BLaER1 treated with 17β-estradiol and CSF1 and Interleukin-3, amounts not matched to agents 10 nM and 100 nM (cell line): Measurements from ENCODE around the gene SQSTM1.

Experiments used
- H3K27ac ChIP-seq, 11 experiments: shearing (Covaris generic); formaldehyde crosslinking; 2 replicates each; pipeline ENCODE4 v1.8.1; 2022
- H3K27me3 ChIP-seq, 11 experiments: shearing (Covaris generic); formaldehyde crosslinking; 2 replicates each; pipeline ENCODE4 v1.8.1; 2022
- H3K36me3 ChIP-seq, 11 experiments: shearing (Covaris generic); formaldehyde crosslinking; 2 replicates each; pipeline ENCODE4 v1.8.1; 2022
- H3K4me1 ChIP-seq, 10 experiments: shearing (Covaris generic); formaldehyde crosslinking; 2 replicates each; pipeline ENCODE4 v1.8.1; 2022
- H3K4me2 ChIP-seq, 11 experiments: shearing (Covaris generic); formaldehyde crosslinking; 2 replicates each; pipeline ENCODE4 v1.8.1; 2022
- H3K4me3 ChIP-seq, 10 experiments: shearing (Covaris generic); formaldehyde crosslinking; 2 replicates each; pipeline ENCODE4 v1.8.1; 2022
- H3K9ac ChIP-seq, 11 experiments: shearing (Covaris generic); formaldehyde crosslinking; 2 replicates each; pipeline ENCODE4 v1.8.1; 2022
- H3K9me3 ChIP-seq, 11 experiments: shearing (Covaris generic); formaldehyde crosslinking; replicated peaks in 1 of 11; 2 replicates each; pipeline ENCODE4 v1.8.1; 2022
- H4K20me1 ChIP-seq, 11 experiments: shearing (Covaris generic); formaldehyde crosslinking; 2 replicates each; pipeline ENCODE4 v1.8.1; 2022
- Cebpa-rat ChIP-seq, 11 experiments: shearing (Covaris generic); IDR thresholded peaks; 2 replicates each; pipeline ENCODE4 v1.8.1; 2022

The SQSTM1 gene

GRCh38 chr5:179795863-179796833 is 24.6 kb upstream of the SQSTM1 start:
- no peaks in the 10 kb centered on the region for H3K27me3 ChIP-seq
- peak overlapping the region; percentile 83 to 99 (median 95) for H3K4me2 ChIP-seq
- peak overlapping the region; percentile 74 to 87 (median 79) for H3K9ac ChIP-seq
- H3K27ac ChIP-seq: peak overlapping the region; percentile 56 to 85 (median 75); a peak in 21 of 22 replicates
- H3K4me1 ChIP-seq: peaks cover 55 to 64% (median 60%) of the 10 kb centered on the region in 10 experiments
- H4K20me1 ChIP-seq: peaks cover 20 to 75% (median 46%) of the 10 kb centered on the region in 11 experiments; a peak in 20 of 22 replicates
- peaks cover 33 to 44% (median 42%) of the 10 kb centered on the region in 11 experiments for H3K36me3 ChIP-seq
- no peaks in the 10 kb centered on the region for H3K9me3 ChIP-seq
- TF ChIP-seq Cebpa-rat (IDR thresholded peaks at IDR 0.05): no peak
- peak overlapping the region; percentile 54 to 75 (median 64) for H3K4me3 ChIP-seq

DNA sequence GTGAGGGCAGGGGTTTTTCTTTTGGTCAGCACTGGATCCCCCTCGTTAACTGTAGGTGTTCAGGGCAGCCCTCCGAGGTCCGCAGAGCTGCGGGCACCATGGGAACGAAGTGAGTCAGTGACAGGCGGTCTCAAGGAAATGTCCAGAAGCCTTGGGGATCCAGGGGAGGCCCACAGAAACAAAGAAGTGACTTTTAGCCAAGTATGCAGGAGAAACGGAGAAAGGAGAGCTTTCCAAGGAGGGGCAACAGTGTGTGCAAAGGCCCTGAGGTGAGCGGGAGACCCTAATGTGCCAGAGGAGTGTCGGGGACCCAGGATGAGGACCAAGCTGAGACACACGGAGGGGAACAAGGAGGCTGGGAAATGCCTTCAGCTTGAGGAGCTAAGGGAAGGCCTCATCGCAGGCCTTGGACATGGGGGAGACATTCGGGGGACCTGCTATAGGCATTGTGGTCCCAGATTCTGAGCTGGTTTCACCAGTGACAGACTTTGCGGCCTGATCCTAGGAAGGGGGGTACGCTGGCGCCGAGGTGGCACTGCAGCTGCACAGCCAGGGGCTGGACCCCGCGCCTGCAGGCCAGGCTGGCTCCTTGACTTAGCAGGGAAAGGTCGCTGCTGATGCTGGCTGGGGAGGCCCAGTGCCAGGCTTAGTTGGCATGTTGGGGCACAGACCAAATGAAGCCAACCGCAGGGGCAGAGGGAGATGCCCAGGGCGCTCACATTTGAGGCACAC is 23.7 kb upstream of the SQSTM1 start:
- Histone ChIP-seq H3K27ac (peak overlapping the region; percentile 56 to 85 (median 75); a peak in 17 of 22 replicates), H3K9me3 (no peaks in the 10 kb centered on the region), H4K20me1 (peaks cover 26 to 74% (median 55%) of the 10 kb centered on the region in 11 experiments), H3K27me3 (no peaks in the 10 kb centered on the region), H3K4me2 (peak overlapping the region; percentile 83 to 99 (median 95)), H3K9ac (peak overlapping the region; percentile 74 to 87 (median 79)), H3K4me3 (peak overlapping the region; percentile 54 to 75 (median 64)), H3K4me1 (peaks cover 51 to 61% (median 58%) of the 10 kb centered on the region in 10 experiments), H3K36me3 (peaks cover 33 to 49% (median 45%) of the 10 kb centered on the region in 11 experiments)
- TF ChIP-seq Cebpa-rat (IDR thresholded peaks at IDR 0.05): no peak

DNA sequence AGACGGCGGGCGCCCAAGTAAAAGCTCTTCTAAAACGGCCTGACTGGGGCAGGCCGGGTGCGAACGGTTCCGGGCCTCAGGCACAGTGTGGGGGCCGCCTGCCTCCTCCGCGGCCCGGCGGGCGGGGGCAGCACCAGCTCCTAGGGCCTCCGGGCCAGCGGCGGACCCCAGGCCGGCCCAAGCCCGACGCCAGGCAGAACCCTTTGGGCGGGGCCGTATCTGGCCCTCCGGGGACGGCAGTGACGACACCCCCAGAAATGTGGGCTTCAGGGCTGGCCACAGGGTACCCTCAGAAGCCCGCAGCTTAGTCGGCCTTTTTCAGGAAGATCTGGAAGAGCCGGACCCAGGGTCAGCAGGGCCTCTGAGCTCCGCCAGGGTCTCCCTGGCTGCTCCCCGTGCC is 23.0 kb upstream of the SQSTM1 start:
- Histone ChIP-seq H3K9ac (no peak overlapping the region), H3K27ac (no peak overlapping the region), H3K4me1 (peaks cover 51 to 61% (median 58%) of the 10 kb centered on the region in 10 experiments), H4K20me1 (peaks cover 33 to 77% (median 60%) of the 10 kb centered on the region in 11 experiments), H3K9me3 (no peaks in the 10 kb centered on the region), H3K36me3 (peaks cover 33 to 55% (median 46%) of the 10 kb centered on the region in 11 experiments), H3K4me2 (peak overlapping the region in 1 of 11 experiments; percentile 94; a peak in 2 of 22 replicates), H3K4me3 (no peak overlapping the region), H3K27me3 (no peaks in the 10 kb centered on the region)
- TF ChIP-seq Cebpa-rat (IDR thresholded peaks at IDR 0.05): no peak

- Histone ChIP-seq H3K4me2 (no peak overlapping the region), H3K9ac (no peak overlapping the region; a peak in 1 of 22 replicates), H3K4me1 (peaks cover 51 to 61% (median 58%) of the 10 kb centered on the region in 10 experiments), H3K27ac (no peak overlapping the region), H3K27me3 (no peaks in the 10 kb centered on the region), H3K9me3 (no peaks in the 10 kb centered on the region), H3K36me3 (peaks cover 33 to 55% (median 46%) of the 10 kb centered on the region in 11 experiments), H4K20me1 (peaks cover 38 to 83% (median 66%) of the 10 kb centered on the region in 11 experiments), H3K4me3 (no peak overlapping the region)
- TF ChIP-seq Cebpa-rat (IDR thresholded peaks at IDR 0.05): no peak
Observed at GRCh38 chr5:179798144-179798770, 22.4 kb upstream of the SQSTM1 start.

DNA sequence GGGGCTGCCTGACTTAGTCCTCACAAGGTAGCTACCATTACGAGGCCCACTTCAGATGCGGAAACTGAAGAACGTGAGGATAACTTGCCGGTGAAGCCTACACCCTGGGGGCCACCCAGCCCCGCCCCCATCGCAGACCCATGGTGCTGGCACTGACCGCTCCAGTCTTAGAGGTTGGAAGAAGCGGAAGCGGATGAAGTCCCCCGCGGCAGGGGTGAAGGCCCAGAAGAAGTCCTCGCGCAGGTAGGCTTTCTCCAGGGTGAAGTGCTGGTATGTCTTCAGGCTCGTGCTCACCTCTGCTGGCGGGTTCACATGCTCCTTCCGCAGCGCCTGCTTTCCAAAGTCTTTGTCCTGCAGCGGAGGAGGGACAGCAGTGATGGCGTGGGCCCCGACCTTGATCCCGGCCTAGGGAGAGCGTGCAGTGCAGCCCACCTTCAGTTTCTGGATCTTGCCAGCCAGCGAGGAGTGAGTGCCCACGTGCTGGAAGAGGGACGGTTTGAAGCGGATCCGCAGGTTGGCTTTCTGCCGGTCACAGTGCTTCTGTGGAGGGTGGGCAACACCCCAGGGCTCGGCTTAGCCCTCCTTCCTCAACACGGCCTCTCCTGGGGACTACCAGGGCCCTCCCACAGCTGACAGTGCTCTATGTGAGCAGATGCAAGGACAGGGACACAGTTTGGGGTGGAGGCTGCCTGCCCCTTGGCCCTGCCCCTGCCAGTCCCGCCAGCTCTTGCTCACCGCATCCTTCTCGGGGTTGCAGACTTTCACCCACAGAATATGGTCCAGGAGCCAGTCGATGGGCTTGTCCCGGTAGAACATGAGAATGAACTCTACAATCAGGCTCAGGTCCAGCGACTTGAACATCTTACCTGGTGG is 21.7 kb upstream of the SQSTM1 start:
- Histone ChIP-seq H3K36me3 (peaks cover 33 to 55% (median 46%) of the 10 kb centered on the region in 11 experiments), H3K27me3 (no peaks in the 10 kb centered on the region), H3K9me3 (no peaks in the 10 kb centered on the region), H4K20me1 (peaks cover 43 to 90% (median 71%) of the 10 kb centered on the region in 11 experiments), H3K27ac (no peak overlapping the region), H3K4me2 (no peak overlapping the region), H3K4me3 (no peak overlapping the region), H3K4me1 (peaks cover 51 to 61% (median 58%) of the 10 kb centered on the region in 10 experiments), H3K9ac (no peak overlapping the region)
- no peak for TF ChIP-seq Cebpa-rat (IDR thresholded peaks at IDR 0.05)

- Histone ChIP-seq H3K4me1 (peaks cover 51 to 61% (median 58%) of the 10 kb centered on the region in 10 experiments), H3K27me3 (no peaks in the 10 kb centered on the region), H3K4me3 (no peak overlapping the region), H3K9me3 (no peaks in the 10 kb centered on the region), H4K20me1 (peaks cover 43 to 93% (median 75%) of the 10 kb centered on the region in 11 experiments), H3K4me2 (no peak overlapping the region), H3K27ac (no peak overlapping the region), H3K9ac (no peak overlapping the region), H3K36me3 (peaks cover 33 to 55% (median 46%) of the 10 kb centered on the region in 11 experiments)
- TF ChIP-seq Cebpa-rat (IDR thresholded peaks at IDR 0.05): no peak
Observed at GRCh38 chr5:179799644-179799973, 21.1 kb upstream of the SQSTM1 start.

GRCh38 chr5:179800071-179800695 is 20.5 kb upstream of the SQSTM1 start:
- Histone ChIP-seq H4K20me1 (peaks cover 43 to 93% (median 75%) of the 10 kb centered on the region in 11 experiments), H3K27ac (no peak overlapping the region), H3K4me3 (no peak overlapping the region), H3K9me3 (no peaks in the 10 kb centered on the region), H3K27me3 (no peaks in the 10 kb centered on the region), H3K4me1 (peaks cover 51 to 61% (median 58%) of the 10 kb centered on the region in 10 experiments), H3K9ac (no peak overlapping the region), H3K4me2 (no peak overlapping the region), H3K36me3 (peaks cover 33 to 55% (median 46%) of the 10 kb centered on the region in 11 experiments)
- no peak for TF ChIP-seq Cebpa-rat (IDR thresholded peaks at IDR 0.05)
